ENCODE measurements around the gene POLE. TPM values are rescaled to one million over a fixed set of nuclear protein-coding genes. Genes with fewer than 3 reads are reported as not detected.

POLE gene
- total and polyA plus RNA-seq, 2 donors (not counting 1 experiment from before 2014, with no cell fraction given): 6.2 to 9.6 TPM

- Histone ChIP-seq H3K4me3 (replicated peaks in 1 of 4; ENCODE audit: control extremely low read depth in 1 of 4, insufficient read depth in 1 of 4, low read depth in 3 of 4, low read length in 4 of 4) (no peak overlapping the region), H3K27ac (ENCODE audit: insufficient read depth, low read length) (no peak overlapping the region), H3K27me3 (ENCODE audit: control insufficient read depth, insufficient read depth, low read length) (no peaks in the 10 kb centered on the region), H3K9me3 (ENCODE audit: control insufficient read depth, insufficient read depth, low read depth, low read length) (no peaks in the 10 kb centered on the region), H3K4me2 (ENCODE audit: extremely low read depth, insufficient read depth, low read length) (no peak overlapping the region), H3K9ac (ENCODE audit: insufficient read depth, low read length) (no peak overlapping the region), H4K20me1 (ENCODE audit: control insufficient read depth, extremely low read depth, insufficient read depth, low read length) (no peaks in the 10 kb centered on the region), H3K4me1 (ENCODE audit: control insufficient read depth, extremely low read depth, insufficient read depth, low read length) (no peaks in the 10 kb centered on the region), H3K36me3 (ENCODE audit: control insufficient read depth, insufficient read depth, low read length) (no peaks in the 10 kb centered on the region), H2AFZ (ENCODE audit: low read length) (no peak overlapping the region), H3K79me2 (ENCODE audit: control insufficient read depth, insufficient read depth, low read length) (no peaks in the 10 kb centered on the region)
- no peak for TF ChIP-seq CTCF (conservative IDR thresholded peaks at IDR 0.05 in 1 of 2, IDR thresholded peaks at IDR 0.05 in 1 of 2; ENCODE audit: low read depth in 1 of 2, low read length in 2 of 2)
- no peak for TF ChIP-seq EZH2 (IDR thresholded peaks at IDR 0.05; ENCODE audit: low read length, missing control alignments)
- no peak for DNase-seq (ENCODE audit: low read depth in 2 of 2)
Measured at GRCh38 chr12:132583411-132583710, 103.8 kb downstream of the POLE start.

GRCh38 chr12:132582582-132583410 is 104.3 kb downstream of the POLE start:
- no peak overlapping the region for H3K4me3 ChIP-seq (replicated peaks in 1 of 4; ENCODE audit: control extremely low read depth in 1 of 4, insufficient read depth in 1 of 4, low read depth in 3 of 4, low read length in 4 of 4)
- H3K9ac ChIP-seq (ENCODE audit: insufficient read depth, low read length): no peak overlapping the region
- no peak for DNase-seq (ENCODE audit: low read depth in 2 of 2)
- TF ChIP-seq EZH2 (IDR thresholded peaks at IDR 0.05; ENCODE audit: low read length, missing control alignments) (no peak), CTCF (conservative IDR thresholded peaks at IDR 0.05 in 1 of 2, IDR thresholded peaks at IDR 0.05 in 1 of 2; ENCODE audit: low read depth in 1 of 2, low read length in 2 of 2) (no peak)
- H4K20me1 ChIP-seq (ENCODE audit: control insufficient read depth, extremely low read depth, insufficient read depth, low read length): no peaks in the 10 kb centered on the region
- H3K9me3 ChIP-seq (ENCODE audit: control insufficient read depth, insufficient read depth, low read depth, low read length): no peaks in the 10 kb centered on the region
- no peak overlapping the region for H3K4me2 ChIP-seq (ENCODE audit: extremely low read depth, insufficient read depth, low read length)
- H3K27ac ChIP-seq (ENCODE audit: insufficient read depth, low read length): no peak overlapping the region
- no peaks in the 10 kb centered on the region for H3K79me2 ChIP-seq (ENCODE audit: control insufficient read depth, insufficient read depth, low read length)
- H3K36me3 ChIP-seq (ENCODE audit: control insufficient read depth, insufficient read depth, low read length): no peaks in the 10 kb centered on the region
- no peaks in the 10 kb centered on the region for H3K27me3 ChIP-seq (ENCODE audit: control insufficient read depth, insufficient read depth, low read length)
- no peak overlapping the region for H2AFZ ChIP-seq (ENCODE audit: low read length)
- H3K4me1 ChIP-seq (ENCODE audit: control insufficient read depth, extremely low read depth, insufficient read depth, low read length): no peaks in the 10 kb centered on the region

- Histone ChIP-seq H2AFZ (ENCODE audit: low read length) (no peak overlapping the region), H3K27ac (ENCODE audit: insufficient read depth, low read length) (no peak overlapping the region), H3K4me2 (ENCODE audit: extremely low read depth, insufficient read depth, low read length) (no peak overlapping the region), H3K36me3 (ENCODE audit: control insufficient read depth, insufficient read depth, low read length) (peaks cover 4% of the 10 kb centered on the region), H3K27me3 (ENCODE audit: control insufficient read depth, insufficient read depth, low read length) (no peaks in the 10 kb centered on the region), H3K9me3 (ENCODE audit: control insufficient read depth, insufficient read depth, low read depth, low read length) (no peaks in the 10 kb centered on the region), H3K4me3 (replicated peaks in 1 of 4; ENCODE audit: control extremely low read depth in 1 of 4, insufficient read depth in 1 of 4, low read depth in 3 of 4, low read length in 4 of 4) (no peak overlapping the region), H3K79me2 (ENCODE audit: control insufficient read depth, insufficient read depth, low read length) (no peaks in the 10 kb centered on the region), H3K4me1 (ENCODE audit: control insufficient read depth, extremely low read depth, insufficient read depth, low read length) (no peaks in the 10 kb centered on the region), H4K20me1 (ENCODE audit: control insufficient read depth, extremely low read depth, insufficient read depth, low read length) (no peaks in the 10 kb centered on the region), H3K9ac (ENCODE audit: insufficient read depth, low read length) (no peak overlapping the region)
- no peak for TF ChIP-seq CTCF (conservative IDR thresholded peaks at IDR 0.05 in 1 of 2, IDR thresholded peaks at IDR 0.05 in 1 of 2; ENCODE audit: low read depth in 1 of 2, low read length in 2 of 2)
- TF ChIP-seq EZH2 (IDR thresholded peaks at IDR 0.05; ENCODE audit: low read length, missing control alignments): no peak
- DNase-seq (ENCODE audit: low read depth in 2 of 2): no peak
Measured at GRCh38 chr12:132582058-132582420, 105.1 kb downstream of the POLE start.

Measured in fibroblast of lung (primary cell).